GM19043 (cell line): ENCODE results near the gene OXSM.

ENCODE experiments used
- ATAC-seq: cut with Tn5 transposase; IDR thresholded peaks from one replicate; pipeline ENCODE4 v1.9.1; 2021; ENCODE audit warnings: low read depth; ENCODE audit not compliant: unreplicated experiment

OXSM gene

DNA sequence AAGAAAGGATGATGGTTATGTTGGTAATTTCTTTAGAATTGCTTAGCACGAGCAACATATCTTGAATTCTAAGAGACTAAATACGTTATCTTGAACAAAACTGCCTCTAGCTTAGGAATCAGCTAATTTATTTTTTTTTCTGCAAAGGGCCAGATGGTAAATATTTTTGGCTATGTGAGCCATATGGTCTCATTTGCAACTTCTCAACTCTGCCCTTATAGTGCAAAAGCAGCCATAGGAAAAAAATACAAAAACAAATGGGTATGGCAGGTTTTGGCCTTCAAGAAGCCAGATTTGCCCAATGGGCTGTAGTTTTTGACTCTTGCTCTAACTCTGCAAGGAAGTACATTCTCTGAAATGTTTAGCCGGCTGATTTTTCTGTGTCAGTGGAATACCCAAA is 11.9 kb downstream of the OXSM start:
- ATAC-seq: no peak

DNA sequence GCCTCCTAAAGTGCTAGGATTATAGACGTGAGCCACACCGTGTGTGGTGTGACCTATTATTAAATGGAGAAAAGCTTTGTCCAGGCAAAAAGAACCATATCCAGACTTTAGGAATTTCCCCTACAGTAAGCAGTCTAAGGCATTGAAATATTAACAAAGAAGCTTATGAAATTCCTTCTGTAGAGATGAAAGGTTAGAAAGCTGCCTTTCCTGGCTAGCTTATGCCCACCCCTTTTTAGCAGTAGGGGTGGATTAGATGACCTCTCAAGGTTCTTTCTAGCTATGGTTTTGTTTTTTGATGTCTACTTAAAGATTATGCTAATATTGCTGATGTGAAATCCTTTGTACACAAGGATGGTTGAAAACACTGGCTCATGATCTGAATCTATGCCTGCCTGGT is 13.9 kb downstream of the OXSM start:
- ATAC-seq: no peak

DNA sequence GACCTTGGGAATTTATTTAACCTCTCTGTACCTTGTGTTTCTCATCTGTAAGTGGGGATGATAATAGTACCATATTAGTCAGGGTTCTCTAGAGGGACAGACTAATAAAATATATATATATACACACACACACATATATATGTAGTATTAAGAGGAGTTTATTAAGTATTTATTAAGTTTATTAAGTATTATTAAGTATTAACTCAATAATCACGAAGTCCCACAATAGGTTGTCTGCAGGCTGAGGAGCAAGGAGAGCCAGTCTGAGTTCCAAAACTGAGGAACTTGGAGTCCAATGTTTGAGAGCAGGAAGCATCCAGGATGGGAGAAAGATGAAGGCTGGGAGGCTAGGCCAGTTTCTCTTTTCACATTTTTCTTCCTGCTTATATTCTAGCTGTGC is 14.8 kb downstream of the OXSM start:
- no peak for ATAC-seq

DNA sequence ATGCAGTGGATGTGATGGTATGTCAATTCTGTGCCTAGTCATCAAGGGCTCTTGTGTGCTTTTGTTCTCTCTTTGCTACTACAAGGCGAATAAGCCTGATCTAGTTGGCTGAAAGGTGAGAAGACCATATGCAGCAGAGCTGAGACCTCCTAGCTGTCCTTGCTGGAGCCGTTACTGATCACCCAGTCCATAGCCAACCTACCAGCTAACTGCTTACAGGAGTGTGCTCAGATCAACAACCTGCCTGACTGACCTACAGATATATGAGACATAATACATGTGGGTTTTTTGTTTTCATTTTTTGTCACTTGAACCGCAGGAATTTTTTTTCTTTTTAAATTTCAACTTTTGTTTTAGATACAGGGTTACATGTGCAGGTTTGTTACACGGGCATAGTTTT is 22.8 kb downstream of the OXSM start:
- ATAC-seq: no peak

DNA sequence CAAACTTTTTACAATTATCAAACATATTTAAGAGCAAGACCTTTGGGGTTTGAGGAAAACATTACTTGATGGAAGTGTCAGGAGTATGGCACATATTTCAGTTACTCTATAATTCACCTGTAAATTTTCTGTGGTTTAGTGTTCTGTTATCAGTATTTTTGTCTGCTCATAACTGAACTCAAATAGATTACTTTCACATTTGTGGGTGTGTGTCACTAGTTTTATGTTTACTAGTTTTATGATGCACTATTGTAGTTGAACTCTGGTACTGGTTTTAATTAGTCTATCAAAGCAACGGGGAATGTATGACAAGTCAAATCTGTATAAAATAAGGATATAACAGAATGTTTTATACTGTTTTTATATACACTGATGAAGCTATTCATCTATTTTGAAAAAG is 27.2 kb downstream of the OXSM start:
- ATAC-seq: peak; percentile 41

DNA sequence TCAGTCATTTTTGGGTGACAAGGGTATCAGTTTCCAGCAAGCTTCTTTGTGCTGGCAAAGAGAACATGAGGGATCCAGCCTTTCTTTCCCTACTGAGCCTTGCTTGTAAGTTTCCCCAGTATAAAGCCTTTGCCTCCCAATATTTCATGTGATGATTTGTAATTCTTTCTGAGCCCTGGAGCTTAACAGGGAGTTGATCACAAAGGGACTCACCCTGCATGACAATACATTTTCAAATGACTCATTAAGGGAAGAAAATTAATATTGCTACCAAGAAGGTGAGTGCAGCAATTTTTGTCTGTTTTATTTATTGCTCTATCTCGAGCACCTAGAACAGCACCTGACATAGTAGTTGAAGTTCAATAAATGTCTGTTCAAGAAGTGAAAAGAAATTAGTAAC is 27.7 kb downstream of the OXSM start:
- no peak for ATAC-seq

DNA sequence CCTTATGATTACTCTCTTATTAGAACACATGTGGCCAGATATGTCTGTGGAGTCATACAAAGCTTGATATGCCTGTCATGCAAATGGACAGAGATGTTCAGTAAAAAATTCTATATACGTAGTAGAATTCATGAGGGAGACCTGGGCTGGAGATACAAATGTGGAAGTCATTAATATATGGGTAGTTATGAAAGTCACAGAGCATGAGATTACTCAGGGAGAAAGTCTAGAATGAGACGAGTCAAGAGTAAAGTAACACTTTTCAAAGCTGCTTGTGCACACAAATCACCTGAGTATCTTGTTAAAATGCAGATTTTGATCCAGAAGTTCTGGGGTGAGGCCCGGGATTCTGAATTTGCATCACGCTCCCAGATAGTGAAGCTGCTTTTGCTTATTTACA is 28.4 kb downstream of the OXSM start:
- ATAC-seq: no peak

DNA sequence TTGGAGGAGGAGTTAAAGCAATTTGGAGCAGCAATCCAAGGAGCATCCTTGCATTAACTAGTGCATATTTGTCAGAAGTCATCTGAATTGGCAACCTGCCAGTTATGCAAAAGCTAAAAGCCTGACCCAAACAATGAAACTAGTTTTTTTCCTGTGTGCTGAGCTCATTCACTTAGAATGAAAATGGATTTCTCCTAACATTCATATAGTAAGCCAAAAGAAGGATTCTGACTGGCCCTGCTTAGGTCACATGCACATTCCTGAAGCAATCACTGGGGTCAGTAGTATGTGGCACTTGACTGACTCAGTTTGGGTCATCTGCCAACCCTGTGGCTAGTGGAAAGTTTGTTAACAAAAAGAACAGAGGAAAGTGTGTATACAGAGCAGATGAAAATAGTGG is 30.5 kb downstream of the OXSM start:
- no peak for ATAC-seq

DNA sequence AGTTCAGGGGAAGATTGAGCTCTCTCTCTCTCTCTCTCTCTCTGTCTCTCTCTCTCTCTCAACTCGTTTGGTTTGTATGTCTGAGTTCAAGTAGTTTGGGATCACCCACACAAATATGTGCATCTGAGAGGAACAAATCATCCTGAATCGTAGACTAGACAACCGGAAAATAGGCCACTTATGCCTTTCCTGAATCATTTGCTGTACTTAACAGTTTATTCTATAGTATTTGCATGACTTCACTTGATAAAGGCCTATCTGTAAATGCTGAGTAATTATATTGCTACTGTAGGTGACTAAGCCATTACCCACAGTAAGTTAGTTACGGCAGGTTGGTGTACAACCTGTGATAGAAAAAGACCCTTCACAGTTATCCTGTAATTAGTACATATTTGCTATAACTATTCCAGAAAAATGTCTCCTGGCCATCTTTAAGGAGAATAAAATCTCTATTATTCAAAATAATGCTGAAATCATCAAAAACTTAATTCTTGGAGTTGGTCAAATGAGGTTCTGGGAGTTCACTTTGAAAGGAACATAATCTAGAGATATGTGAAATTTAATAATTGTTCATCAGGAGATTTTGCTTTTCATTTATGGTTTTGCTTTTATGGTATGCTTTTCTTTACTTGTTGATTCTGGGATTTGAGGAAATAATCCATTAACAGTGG is 31.1 kb downstream of the OXSM start:
- no peak for ATAC-seq

DNA sequence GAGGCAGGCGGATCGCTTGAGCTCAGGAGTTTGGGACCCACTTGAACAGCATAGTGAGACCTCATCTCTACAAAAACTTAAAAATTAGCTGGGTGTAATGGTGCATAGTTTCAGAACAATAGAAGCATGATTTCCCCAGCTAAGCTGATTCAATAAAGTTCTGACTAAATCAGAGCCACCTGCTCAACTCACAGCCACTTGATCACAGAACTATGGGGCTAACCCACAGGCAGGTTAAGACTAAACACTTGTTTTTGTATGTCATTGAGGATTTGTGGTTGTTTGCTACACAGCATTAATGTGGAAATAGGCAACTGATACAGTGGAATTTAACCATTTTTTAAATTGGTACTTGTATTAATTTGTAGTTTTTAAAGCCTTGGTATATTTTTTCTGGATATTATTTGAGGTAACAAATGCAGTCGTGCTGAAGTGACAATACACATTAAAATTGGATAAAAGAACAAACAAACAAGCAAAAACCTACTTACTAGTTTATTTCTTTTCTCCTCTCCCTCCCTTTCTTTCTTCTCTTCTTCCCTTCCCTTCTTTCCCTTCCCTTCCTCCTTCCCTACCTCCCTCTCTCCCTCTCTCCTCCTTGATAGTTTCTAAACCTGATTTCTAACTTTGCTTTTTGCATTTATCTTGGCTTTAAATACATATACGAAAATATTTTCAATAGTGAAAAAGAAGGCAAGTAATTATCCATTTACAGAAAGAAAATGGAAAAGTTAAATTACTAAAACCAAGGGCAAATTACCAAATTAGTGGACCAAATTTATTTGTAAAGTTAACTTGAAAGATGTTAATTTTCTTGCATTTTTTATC is 32.1 kb downstream of the OXSM start:
- no peak for ATAC-seq

DNA sequence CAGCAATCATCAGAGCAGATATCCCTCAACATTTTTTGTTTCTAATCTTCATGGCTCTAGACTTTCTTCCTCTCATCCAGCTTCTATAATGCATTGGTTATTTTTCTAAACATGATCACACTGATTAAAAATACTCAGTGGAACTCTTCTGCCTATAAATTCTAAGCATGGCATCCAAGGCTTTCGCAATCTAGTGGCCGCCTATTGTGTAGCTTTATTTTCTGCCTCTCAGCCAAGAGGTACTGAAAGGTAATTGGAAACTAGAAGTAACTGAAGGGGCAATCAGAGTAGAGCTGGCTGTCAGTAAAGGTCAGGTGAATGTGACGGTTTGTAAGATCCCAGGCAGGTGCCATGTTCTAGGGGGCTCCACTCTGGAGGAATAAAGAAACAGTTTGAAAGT is 33.4 kb downstream of the OXSM start:
- no peak for ATAC-seq

DNA sequence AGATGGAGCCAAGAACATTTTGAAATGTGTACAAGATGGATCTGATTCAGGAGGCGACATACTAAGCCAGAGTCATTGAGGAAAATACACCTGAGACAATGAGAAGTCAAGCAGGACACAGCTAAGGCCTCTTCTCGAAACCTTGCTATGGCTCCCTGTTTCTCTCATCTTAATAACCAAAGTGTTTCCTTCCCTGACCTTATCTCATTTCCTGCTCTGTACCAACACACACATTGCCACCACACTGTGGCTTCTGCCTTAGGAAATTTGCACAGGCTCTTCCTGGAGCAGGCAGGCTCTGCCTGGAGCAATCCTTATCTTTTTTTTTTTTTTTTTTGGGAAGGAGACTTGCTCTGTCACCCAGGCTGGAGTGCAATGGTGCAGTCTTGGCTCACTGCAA is 36.6 kb downstream of the OXSM start:
- ATAC-seq: no peak

DNA sequence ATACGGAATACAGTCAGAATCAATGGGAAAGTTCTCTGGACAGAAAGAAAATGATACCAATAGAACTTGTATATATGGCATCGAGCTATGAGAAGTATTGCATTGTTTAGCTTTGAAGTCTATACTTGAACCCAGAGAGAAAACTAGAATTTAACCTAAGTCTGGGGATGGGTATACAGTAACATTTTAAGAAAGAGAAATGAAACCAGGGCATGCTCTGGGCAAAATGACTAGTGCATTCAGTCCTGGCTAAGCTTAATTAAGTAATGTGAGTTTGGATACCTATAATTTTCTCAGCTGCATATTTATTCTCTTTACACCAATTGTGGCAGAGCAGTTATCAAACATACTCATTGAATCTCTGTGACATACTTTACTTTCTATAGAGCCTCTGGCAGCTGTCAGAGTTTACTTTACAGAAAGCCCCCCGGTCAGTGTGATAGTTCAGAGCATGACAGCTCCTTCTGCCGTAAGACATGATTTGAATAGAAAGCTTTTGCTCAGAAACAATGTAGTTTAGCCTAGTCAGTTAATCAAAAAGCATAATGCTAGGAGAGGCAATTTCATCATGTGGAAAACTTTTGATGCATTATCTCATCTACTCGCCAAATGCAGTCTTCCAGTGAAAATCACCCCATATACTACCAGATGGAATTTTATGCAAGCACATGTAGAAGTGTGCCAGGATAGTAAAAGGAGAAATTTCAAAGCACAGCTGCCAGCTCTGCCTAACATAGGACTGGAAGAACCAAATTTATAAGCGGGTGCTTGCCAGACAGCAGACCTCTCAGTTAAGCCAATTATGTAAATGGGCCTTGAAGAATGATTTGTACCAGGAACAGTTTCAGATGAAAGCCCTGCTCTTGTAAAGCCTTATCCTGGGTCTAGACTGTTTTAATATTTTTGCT is 40.7 kb downstream of the OXSM start:
- no peak for ATAC-seq

DNA sequence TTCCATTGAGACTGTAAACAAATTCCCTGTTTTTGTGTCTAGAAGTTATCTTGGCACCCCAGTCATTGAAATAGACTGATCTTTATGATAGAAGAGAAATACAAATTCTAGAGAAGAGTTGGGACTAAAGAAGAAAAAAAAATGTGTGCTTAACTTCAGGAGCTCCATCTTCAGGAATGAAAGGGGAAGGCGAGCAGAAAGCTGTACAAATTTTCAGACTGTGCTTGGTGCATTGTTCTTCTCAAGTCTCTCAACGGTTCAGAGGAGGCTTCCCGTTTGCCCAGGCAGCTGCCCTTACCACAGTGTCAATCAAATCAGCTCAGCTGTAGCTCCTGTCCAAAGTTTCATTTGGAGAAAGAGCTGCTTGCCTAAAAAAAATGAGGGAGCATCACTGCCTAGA is 41.7 kb downstream of the OXSM start:
- peak; percentile 39 for ATAC-seq

DNA sequence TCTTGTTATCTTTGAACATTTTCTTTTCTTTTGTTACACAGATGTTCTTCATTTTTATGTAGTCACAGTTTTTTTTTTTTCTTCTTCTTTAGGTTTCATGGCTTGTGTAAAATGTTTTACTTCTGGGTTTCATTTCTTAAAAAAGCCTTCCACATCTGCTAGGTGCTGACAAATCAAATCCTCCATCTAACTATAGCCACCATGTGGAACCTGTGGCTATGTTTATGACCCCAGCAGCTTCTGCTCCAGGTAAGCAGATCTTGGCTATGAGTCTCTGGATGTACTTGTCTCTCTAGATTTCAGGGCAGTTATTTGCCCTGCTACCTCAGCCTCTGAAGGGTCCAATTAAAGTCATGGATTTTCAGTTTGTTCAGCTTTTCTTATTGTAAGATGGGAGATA is 44.5 kb downstream of the OXSM start:
- peak; percentile 79 for ATAC-seq

DNA sequence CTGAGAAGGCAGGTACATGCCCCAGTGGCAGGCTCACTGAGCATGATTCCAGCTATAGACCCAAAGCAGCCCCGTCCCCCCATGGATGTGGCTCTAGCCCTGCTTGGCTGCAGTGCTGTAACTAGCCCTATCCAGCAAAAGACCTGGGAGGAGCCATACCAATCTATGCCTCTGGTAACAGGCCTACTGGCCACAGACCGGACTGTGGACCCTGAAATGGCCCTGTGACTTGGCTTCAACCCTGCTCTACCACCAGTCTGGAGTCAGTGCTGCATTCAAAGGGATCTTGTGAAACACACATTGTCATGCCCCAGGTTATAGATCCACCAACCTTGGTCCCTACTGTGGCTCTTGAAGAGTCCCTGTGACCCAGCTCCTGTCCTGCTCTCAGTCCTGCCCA is 46.7 kb downstream of the OXSM start:
- ATAC-seq: no peak

DNA sequence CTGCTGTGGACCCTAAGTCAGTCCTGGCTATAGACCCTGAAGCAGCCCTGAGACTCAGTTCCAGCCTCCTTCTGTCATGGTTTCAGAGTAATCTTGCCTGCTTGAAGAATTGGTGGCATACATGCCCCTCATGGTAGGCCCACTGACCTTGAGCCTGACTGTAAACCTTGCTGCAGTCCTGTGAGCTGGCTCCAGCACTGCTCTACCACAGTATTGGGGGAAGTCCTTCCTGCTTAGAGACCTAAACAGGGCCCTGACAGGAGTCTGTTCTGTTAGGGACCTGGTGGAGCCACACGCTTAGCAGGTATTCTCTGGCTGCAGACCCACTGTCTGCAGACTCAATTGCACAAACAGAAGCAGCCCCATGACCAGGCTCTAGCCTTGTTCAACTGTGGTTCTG is 47.1 kb downstream of the OXSM start:
- ATAC-seq: no peak

DNA sequence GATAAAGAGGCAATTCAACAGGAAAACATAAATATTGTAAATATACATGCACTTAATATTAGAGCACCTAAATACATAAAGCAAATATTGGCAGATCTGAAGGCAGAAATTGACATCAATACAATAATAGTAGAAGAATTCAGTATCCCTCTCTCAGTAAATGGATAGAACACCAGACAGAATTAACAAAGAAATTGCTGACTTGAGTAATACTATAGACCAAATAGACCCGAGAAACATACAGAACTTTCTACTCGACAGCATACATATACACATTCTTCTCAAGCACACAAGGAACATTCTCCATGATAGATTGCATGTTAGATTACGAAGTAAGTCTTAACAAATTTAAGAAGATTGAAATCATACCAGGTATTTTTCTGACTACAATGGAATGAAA is 50.2 kb downstream of the OXSM start:
- no peak for ATAC-seq

DNA sequence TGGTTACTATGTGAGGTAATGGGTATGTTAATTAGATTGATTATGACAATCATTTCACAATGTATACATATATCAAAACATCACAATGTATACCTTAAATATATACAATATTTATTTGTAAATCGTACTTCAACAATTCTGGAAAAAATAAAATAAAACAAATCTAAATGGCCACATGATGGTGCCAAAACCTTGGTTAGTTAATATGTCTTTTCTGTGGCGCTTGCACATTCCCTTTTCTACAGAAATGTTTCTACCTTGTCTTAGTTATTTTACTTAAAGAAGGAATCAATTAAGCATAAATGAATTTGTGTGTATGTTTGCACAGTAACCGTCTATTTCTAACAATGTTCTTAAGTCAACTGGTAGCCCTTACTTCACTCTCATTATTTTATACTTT is 53.4 kb downstream of the OXSM start:
- no peak for ATAC-seq
